HG02943 (cell line): ENCODE measurements around the gene YDJC.
"Not testable (repeated sequence)": the region's sequence is repeated elsewhere in the genome, so short reads cannot be mapped to it uniquely, and the experiment has no call there.

Source experiments
- ATAC-seq: cut with Tn5 transposase; IDR thresholded peaks from one replicate; pipeline ENCODE4 v1.9.1; 2021; ENCODE audit warnings: mild to moderate bottlenecking, low read depth, moderate library complexity; ENCODE audit not compliant: unreplicated experiment

The YDJC gene

DNA sequence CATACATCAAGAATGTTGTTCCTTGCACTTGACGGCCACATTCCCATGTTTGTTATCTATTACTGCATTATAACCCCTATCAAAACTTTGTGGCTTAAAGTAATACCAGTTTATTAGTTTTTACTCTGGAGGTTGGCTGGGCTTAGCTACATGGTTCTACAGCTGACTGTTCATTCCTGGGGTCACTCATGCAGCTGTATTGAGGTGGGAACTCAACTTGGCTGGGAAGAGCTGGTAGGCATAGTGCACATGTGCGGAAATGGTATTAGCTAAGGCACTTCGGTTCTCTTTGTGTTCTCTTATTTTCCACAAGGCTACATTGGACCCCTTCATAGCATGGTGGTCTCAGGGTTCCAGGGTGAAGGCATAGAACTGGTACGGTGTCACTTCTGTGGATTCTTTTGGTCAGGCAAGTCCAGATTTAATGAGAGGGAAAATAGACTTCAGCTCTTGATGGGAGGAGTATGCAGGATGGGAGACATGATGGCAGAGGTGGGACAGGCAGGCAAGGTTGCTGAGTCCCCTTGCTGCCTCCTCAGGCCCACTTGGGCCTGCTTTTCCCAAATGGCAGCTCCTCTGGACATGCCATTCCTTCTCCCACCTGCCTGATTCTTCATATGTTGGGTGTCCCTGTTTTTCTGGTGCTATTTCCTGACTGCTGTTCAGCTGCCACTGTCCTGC lies 16.1 kb downstream of the YDJC start:
- ATAC-seq, result no peak

DNA sequence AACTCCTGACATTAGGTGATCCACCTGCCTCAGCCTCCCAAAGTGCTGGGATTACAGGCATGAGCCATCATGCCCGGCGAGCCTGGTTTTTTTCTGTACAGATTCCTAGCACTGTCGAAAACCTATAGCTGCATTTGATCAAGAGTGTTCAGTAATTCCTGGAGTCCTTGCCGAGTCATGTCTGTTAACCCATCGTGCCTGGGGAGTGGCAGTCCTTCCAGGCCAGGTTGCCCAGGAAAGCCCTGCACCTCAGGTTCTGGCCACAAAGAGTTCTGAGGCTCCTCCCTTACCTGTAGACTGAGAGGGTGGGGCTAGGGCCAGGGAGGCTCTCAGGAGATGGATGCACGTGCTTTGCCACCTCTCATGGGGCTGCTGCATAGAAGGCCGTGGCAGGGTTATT lies 17.0 kb downstream of the YDJC start:
- ATAC-seq, result no peak

DNA sequence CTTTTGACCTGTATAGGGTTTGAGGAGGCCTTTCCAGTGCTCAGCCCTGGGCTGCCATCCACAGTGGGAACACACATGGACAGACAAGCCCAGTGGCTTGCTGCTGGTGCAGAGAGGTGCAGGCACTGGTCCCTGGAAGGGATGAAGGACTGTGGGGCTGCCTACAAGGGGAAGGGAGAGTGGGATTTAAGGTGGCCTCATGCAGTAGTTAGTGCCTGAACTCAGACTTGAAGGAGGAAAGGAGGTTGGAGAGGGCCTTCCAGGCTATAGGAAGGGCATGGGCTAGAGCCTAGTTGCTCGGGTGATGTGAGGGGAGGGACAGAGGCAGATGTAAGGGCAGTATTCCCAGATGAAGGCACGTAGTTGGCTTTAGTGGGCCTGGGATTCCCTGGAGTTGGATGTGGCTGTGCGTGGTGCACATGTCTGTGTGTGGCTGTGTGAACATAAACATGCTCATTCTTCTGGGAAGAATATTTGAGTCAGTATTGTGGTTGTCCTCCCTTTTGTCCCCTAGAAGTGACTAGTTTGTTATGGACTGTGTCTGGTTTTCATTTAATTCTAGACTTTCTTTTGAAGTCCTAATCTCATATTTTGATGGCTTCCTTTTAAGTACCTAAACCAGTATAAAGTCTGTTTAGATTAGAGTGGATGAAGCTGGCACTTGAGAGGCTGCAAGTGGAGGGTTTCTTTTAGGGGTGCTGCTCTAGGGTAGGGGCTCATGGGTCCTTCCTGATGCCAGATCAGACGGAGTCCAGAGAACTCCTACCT lies 18.4 kb downstream of the YDJC start:
- no peak for ATAC-seq

DNA sequence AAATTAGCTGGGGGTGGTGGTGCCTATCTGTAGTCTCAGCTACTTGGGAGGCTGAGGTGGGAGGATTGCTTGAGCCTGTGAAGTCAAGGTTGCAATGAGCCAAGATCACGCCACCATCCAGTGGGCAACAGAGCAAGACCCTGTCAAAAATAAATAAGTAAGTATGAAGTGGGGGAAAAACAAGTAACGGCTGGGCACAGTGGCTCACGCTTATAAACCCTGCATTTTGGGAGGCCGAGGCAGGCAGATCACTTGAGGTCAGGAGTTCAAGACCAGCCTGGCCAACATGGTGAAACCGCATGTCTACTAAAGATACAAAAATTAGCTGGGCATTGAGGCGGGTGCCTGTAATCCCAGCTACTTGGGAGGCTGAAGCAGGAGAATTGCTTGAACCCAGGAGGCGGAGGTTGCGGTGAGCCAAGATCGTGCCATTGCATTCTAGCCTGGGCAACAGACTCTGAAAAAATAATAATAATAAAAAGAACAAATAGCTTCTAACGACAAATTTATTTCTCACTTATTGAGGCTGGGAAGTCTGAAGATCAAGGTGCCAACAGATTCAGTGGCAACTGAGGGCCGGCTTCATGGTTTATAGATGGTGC lies 20.2 kb downstream of the YDJC start:
- ATAC-seq, result not testable (repeated sequence)

DNA sequence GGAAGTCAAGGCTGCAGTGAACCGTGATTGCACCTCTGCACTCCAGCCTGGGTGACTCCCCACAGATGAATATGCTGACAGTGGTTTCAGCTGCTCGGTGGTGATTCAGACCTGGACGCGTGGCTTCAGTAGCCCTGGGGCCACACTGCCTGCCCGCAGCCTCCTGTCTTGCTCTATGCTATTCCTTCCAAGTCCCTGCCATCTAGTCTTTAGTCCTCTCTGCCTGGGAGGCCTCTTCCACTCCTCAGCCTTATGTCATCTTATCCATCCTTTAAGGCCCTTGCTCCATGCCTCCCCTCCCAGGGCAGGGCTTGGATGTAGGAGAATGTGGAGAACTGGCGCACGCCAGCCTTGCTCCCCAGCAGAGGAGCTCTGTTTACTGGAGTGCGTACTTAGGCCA lies 23.0 kb downstream of the YDJC start:
- ATAC-seq, result no peak

DNA sequence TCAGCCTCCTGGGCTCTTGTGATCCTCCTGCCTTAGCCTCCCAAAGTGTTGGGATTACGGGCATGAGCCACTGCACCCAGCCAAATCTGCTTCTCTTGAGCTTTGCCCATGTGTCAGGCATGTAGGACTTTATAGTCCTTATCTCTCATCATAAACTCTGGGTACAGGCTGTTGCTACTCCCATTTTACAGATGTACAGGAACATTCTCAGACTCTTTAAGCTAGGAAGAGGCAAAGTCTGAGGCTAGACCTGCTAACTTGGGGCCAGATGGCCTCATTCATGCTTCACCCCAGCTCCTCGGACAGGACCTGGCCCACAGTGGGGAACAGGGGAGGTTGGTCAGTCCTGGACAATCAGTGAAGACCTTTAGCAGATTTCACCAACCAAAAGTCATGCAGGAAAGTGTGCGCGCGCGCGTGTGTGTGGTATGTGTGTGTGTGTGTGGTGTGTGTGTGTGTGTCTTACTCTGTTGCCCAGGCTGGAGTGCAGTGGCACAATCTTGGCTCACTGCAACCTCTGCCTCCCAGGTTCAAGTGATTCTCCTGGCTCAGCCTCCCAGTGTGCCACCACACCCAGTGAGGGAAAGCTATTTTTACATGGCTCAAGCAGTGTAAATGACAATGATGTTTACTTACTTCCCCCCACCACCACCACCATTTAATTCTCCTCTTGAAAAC lies 23.8 kb downstream of the YDJC start:
- ATAC-seq, result no peak

DNA sequence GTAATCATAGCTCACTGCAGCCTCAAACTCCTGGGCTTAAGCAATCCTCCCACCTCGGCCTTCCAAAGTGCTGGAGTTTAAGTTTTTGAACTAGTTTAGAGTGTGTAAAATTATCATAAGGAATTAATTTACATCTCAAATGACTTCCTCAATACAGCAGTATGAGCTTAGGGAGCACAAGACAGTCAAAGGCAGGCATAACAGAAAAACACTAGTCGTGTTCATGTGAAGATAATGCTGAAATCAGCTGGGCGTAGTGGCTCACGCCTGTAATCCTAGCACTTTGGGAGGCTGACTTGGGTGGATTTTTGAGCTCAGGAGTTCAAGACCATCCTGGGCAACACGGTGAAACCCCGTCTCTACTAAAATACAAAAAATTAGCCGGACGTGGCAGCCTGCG lies 25.8 kb downstream of the YDJC start:
- no peak for ATAC-seq

DNA sequence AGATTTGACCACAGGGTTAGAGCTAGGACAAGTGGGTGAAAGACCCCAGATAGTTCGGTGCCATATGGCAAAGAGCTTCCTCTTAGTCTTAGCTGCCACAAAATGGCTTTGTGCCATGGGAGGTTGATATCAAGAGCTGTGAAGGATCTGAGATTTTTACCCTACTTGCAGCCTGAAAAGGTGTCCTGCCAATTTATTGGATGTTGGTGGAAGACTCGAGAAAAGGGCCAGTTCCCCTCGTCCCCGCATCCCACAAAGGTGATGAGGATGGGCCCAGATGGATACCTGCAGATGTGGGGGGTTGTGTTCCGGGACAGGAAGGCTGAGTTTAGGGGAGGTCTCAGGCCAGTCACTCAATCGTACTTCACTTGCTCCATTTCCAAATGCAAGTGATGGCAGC lies 27.2 kb downstream of the YDJC start:
- ATAC-seq, result no peak

DNA sequence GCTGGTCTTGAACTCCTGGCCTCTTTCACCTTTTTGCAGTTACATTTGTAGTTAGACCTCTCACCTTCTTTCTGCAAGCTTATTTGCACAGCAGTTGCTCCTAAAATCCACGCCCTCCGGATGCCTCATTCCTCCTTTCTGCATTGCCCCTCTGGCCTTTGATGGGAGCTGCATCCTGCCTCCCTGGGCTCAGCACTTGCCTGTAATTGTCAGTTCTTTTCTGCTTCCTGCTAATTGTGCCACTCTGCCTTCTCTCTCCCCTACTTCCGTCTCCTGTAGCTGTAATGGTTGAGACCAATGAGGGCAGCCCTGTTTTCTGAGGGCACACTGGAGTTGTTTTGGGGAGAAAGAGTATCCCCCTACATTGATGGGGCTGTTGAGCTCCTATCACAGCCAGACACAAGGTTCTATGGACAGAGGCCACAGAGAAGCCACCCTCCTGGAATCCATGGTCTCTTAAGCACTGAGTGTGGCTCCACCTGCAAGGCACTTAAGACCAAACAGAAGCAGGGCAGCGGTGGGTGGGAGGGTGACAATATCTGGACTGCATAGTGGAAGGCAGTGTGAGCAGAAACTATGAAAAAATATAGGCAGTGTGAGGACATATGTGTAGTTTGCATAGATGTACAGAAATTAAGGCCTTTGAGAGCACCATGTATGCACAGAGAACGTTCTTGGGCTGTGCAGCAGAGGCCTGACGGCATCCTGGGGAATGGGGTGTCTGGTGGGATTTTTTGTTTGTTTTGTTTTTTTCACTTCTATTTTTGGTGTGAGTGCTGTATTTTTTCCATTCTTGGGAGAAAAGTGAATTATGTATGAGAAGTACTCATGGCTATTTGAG lies 30.5 kb downstream of the YDJC start:
- no peak for ATAC-seq

DNA sequence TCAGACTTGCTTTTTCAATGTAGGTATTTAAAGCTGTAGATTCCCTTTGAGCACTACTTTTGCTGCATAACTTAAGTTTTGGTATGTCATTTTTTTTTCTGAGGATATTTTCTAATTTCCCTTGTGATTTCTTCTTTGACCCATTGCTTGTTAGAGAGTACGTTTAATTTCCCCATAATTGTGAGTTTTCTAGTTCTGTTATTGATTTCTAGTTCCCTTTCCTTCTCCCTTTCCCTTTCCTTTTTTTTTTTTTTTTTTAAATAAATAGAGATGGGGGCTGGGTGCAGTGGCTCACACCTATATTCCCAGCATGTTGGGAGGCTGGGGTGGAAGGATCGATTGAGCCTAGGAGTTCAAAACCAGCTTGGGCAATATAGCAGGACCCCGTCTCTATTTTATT lies 31.5 kb downstream of the YDJC start:
- no peak for ATAC-seq

DNA sequence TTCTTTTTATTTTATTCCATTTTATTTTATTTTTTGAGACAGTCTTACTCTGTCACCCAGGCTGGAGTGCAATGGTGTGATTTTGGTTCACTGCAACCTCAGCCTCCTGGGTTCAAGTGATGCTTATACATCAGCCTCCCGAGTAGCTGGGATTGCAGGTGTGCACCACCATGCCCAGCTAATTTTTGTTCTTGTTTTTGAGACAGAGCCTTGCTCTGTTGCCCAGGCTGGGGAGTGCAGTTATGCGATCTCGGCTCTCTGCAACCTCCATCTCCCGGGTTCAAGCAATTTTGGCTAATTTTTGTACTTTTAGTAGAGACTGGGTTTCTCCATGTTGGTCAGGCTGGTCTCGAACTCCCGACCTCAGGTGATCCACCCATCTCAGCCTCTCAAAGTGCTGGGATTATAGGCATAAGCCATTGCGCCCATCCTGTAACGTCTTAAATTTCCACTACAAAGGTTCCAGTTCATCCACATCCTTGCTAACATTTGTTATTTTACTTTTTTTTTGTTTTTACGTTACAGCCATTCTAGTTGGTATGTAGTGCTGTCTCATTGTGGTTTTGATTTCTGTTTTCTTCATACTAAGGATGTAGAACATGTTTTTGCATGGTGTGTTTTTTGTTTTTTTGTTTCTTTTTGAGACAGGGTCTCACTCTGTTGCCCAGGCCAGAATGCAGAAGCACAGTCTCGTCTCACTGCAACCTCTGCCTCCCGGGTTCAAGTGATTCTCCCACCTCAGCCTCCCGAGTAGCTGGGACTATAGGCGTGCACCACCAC lies 33.3 kb downstream of the YDJC start:
- ATAC-seq, result not testable (repeated sequence)

DNA sequence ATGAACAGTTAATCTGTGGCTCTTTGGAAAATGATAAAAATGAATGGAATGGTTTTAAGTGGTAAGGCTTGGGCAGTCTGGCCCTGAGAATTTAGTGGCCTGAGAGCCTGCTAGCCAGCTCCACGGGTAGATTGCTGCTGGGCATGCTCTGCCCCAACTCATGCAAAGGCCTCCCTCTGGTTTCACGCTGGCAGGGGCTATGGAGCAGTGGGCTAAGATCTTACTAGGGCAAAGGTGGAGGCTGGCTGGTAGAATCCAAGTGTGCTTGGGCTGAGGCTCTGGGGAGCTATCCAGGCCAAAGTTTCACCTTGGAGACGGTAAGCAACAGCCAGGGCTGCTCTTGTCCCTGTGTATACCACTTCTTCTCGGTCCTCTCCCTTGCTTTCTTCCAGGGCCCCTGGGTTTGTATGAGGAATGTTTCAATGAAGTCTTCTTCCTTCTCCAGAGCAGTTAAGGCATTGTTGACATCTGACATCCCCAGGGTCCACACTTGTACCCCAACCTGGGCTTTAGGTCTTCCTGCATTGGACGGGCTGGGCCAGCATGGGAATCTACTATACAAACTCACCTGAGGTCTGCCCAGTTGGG lies 34.9 kb downstream of the YDJC start:
- ATAC-seq, result no peak

DNA sequence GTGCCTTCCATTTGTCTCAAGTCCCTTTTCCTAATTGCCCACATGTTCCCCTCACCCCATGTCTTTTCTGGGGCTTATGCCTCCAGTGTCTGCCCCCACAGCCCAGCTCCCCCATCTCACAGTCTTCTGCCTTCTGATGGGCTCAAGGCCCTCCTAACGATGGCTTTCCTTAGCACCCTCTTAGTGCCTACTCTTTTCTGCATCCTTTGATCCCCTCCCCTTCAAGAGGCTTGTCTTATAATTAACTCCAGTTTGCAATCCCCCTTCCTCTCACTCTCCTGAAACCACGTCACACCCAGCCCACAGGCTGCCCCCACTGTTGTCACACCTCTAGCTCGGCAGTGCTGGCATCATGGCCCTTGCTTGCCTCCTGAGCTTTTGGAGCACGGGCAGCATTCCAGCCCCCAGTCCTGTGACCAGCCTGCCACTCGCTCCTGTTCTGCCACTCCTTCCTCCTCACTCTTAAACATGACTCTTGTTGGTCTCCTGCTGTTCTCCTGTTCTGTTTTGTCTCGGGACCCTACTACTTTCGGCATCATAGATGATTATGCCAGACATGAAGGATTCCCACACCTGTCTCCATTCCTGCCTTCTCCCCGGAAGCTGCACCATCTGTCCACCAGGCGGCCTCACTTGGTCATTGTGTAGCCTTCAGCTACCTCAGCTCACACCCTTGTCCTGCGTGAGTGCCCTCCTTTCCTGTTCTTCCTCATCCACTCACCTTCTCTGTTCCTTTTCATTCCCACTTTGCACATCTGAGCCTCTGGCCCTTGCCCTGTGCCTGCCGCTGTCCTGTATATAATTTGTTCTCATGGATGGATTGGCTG lies 36.2 kb downstream of the YDJC start:
- no peak for ATAC-seq

DNA sequence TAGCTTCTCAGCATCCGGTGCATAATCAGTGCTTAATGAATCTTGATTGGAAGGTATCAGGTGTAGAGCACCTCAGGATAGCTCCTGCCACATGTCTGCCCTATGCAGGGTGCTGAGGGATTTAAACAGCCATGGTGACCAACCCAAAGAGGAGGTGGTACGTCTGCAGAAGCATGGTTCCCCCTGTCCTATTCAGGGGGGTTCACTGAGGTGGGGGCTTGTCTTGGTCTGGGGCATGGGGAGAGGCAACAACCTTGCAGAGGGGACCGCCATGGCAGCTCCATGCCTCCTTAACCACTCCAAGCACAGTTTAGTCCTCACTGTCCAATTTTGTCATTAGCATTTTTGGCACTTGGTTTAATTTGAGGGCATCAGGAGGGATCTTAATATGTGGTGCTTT lies 37.4 kb downstream of the YDJC start:
- ATAC-seq, result no peak

DNA sequence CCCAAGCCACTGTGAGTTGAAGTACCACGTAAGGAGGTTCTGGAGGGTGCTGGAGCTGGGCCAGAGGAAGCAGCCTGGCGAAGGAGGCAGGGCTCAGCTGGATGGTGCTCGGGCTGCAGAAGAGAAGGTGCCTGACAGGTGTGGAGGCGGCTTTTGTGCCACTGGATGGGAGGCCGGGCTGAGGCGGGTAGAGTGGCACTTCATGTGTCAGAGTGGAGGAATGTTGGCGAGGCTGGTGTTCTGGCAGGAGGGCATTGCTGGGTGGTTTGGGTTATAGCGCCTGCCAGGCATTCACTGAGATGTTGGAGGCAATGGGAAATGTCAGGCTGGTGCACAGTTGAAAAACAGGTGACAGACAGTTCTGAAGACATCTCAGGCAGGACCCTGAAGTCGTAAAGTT lies 38.1 kb downstream of the YDJC start:
- no peak for ATAC-seq

DNA sequence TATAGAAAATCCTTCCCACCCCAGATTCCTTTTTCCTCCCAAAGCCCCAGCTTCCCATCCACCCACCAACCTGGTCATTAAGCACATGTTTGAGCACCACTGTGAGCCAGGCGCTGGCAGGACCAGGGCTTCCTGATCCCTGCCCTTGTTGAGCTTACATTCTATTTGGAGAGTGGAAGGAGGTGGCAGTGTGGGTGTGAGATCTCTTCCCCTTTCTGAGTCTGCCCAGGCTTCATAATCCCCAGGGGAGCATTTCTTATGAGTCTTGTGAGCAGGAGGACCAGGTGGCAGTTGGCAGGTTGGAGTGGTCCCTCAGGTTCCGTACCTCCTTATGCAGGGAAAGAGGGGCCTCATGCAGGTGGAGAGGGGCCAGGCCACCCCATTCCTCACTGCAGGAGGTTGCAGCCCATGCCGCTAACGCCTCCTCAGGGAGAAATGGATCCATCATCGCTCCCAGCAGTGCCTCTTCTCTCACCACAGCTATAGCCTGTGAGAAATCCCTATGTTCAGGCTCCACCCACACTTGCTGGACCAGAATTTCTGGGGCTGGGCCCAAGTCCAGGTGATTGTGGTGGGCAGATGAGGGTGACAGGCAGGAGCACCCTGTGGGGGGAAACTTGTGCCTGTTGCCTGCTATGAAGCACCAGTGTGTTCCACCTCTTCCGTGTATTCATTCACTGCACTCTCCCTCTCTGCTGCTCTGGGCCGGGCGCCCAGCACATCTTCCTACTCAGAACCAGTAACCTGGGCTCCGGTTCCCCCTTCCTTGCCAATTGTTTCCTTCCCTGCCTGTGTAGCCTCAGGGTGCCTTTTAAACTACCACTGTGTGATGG lies 38.8 kb downstream of the YDJC start:
- no peak for ATAC-seq

DNA sequence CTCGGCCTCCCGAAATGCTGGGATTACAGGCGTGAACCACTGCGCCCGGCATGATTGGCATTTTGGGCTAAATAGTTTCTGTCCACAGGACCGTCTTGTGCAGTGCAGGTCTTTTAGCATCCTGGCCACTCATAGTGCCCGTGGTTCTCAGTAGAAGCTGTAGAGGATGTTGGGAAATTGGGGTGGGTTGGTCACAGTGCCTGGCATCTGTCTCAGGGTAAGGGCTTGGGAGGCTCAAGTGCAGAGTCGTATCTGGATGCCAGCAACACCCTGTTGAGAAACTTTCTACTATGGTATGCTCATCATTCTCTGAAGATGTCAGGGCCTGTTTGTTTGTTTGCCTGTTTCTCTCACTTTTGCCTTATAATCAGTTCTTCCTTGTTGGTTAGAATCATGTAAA lies 40.4 kb downstream of the YDJC start:
- ATAC-seq, result no peak
